H9 (cell line): ENCODE results near the gene SUPT3H. TPM values are rescaled to one million over a fixed set of nuclear protein-coding genes. Genes with fewer than 3 reads are reported as not detected.

Source experiments
- DNase-seq: peaks from one replicate; pipeline ENCODE4 v3.0.0-alpha.2; 2017
- H2AFZ ChIP-seq: one replicate; pipeline ENCODE4 v1.6.1; 2013; ENCODE audit warnings: mild to moderate bottlenecking, low read length, control low read depth, moderate library complexity
- H2AK5ac ChIP-seq: 2 replicates; pipeline ENCODE4 v1.6.1; 2013; ENCODE audit warnings: low read length, control low read depth, mixed read lengths; ENCODE audit not compliant: insufficient read length
- H2BK120ac ChIP-seq: one replicate; pipeline ENCODE4 v1.6.1; 2013; ENCODE audit warnings: low read depth, mild to moderate bottlenecking, low read length, control low read depth, inconsistent platforms; ENCODE audit not compliant: poor library complexity, severe bottlenecking
- H2BK12ac ChIP-seq: 2 replicates; pipeline ENCODE4 v1.6.1; 2013; ENCODE audit warnings: low read length, control low read depth, mixed read lengths, low read depth; ENCODE audit not compliant: insufficient read length
- H2BK15ac ChIP-seq: 2 replicates; pipeline ENCODE4 v1.6.1; 2013; ENCODE audit warnings: low read depth, low read length, control low read depth
- H2BK20ac ChIP-seq: one replicate; pipeline ENCODE4 v1.6.1; 2013; ENCODE audit warnings: low read depth, mild to moderate bottlenecking, low read length, control low read depth, inconsistent platforms; ENCODE audit not compliant: poor library complexity, severe bottlenecking
- H2BK5ac ChIP-seq: 2 replicates; pipeline ENCODE4 v1.6.1; 2013; ENCODE audit warnings: low read length, control low read depth, mixed read lengths; ENCODE audit not compliant: insufficient read length
- H3K14ac ChIP-seq: 2 replicates; pipeline ENCODE4 v1.6.1; 2013; ENCODE audit warnings: low read length, control low read depth; ENCODE audit not compliant: insufficient read depth
- H3K18ac ChIP-seq: 2 replicates; pipeline ENCODE4 v1.6.1; 2013; ENCODE audit warnings: low read depth, mild to moderate bottlenecking, mixed read lengths, low read length, control low read depth; ENCODE audit not compliant: insufficient read length
- H3K23ac ChIP-seq: 2 replicates; pipeline ENCODE4 v1.6.1; 2013; ENCODE audit warnings: low read length, control low read depth, mixed read lengths, low read depth; ENCODE audit not compliant: insufficient read length
- H3K23me2 ChIP-seq: 2 replicates; pipeline ENCODE4 v1.6.1; 2013; ENCODE audit warnings: low read depth, mild to moderate bottlenecking, mixed read lengths, low read length, control low read depth; ENCODE audit not compliant: insufficient read length, poor library complexity, severe bottlenecking
- H3K27ac ChIP-seq: 2 replicates; pipeline ENCODE4 v1.5.1; 2013; ENCODE audit warnings: low read length, control low read depth, mixed read lengths, low read depth; ENCODE audit not compliant: insufficient read length
- H3K27me3 ChIP-seq: 2 replicates; pipeline ENCODE4 v1.6.1; 2013; ENCODE audit warnings: low read length, control low read depth, inconsistent platforms; ENCODE audit not compliant: insufficient read depth
- H3K4ac ChIP-seq: 2 replicates; pipeline ENCODE4 v1.6.1; 2013; ENCODE audit warnings: low read depth, mild to moderate bottlenecking, control low read depth, inconsistent platforms, low read length, moderate library complexity
- H3K4me1 ChIP-seq: 2 replicates; pipeline ENCODE4 v1.6.1; 2013; ENCODE audit warnings: low read length, control low read depth, inconsistent platforms; ENCODE audit not compliant: insufficient read depth
- H3K4me2 ChIP-seq: 2 replicates; pipeline ENCODE4 v1.6.1; 2013; ENCODE audit warnings: low read length, control low read depth, mixed read lengths; ENCODE audit not compliant: insufficient read length, insufficient read depth
- H3K56ac ChIP-seq: 2 replicates; pipeline ENCODE4 v1.6.1; 2013; ENCODE audit warnings: low read depth, mild to moderate bottlenecking, mixed read lengths, low read length, control low read depth; ENCODE audit not compliant: insufficient read length
- H3K79me1 ChIP-seq: 2 replicates; pipeline ENCODE4 v1.6.1; 2013; ENCODE audit warnings: low read depth, mild to moderate bottlenecking, moderate library complexity, low read length, control low read depth, inconsistent platforms; ENCODE audit not compliant: insufficient read depth, poor library complexity, severe bottlenecking
- H3K79me2 ChIP-seq: 2 replicates; pipeline ENCODE4 v1.6.1; 2013; ENCODE audit warnings: low read length, control low read depth, inconsistent platforms; ENCODE audit not compliant: insufficient read depth
- H3K9ac ChIP-seq: 2 replicates; pipeline ENCODE4 v1.6.1; 2013; ENCODE audit warnings: low read length, control low read depth, mixed read lengths; ENCODE audit not compliant: insufficient read length; ENCODE audit errors: extremely low read depth
- H3K9me3 ChIP-seq: one replicate; pipeline ENCODE4 v1.6.1; 2013; ENCODE audit warnings: low read depth, low read length, inconsistent platforms; ENCODE audit not compliant: control insufficient read depth
- H3T11ph ChIP-seq: one replicate; pipeline ENCODE4 v1.6.1; 2013; ENCODE audit warnings: mild to moderate bottlenecking, low read length, control low read depth, inconsistent platforms
- H4K20me1 ChIP-seq: one replicate; pipeline ENCODE4 v1.6.1; 2013; ENCODE audit not compliant: control insufficient read depth, insufficient read length, insufficient read depth
- H4K5ac ChIP-seq: 2 replicates; pipeline ENCODE4 v1.6.1; 2013; ENCODE audit warnings: low read depth, mild to moderate bottlenecking, mixed read lengths, low read length, control low read depth; ENCODE audit not compliant: insufficient read length
- H4K8ac ChIP-seq: replicated peaks from 2 replicates; pipeline ENCODE4 v1.6.1; 2013; ENCODE audit warnings: low read length, control low read depth, mixed read lengths, low read depth; ENCODE audit not compliant: insufficient read length
- H4K91ac ChIP-seq: 2 replicates; pipeline ENCODE4 v1.6.1; 2013; ENCODE audit warnings: low read depth, mild to moderate bottlenecking, moderate library complexity, mixed read lengths, low read length, control low read depth; ENCODE audit not compliant: insufficient read length
- H3K27ac Mint-ChIP-seq, 3 experiments: 2 replicates in 2 of 3; 3 replicates in 1 of 3; pipeline ENCODE4 v1.8.0; 2020 to 2021; ENCODE audit warnings: mixed read lengths in 3 of 3, mild to moderate bottlenecking in 1 of 3, moderate library complexity in 1 of 3
- H3K27me3 Mint-ChIP-seq: 2 replicates; pipeline ENCODE4 v1.8.0; 2021; ENCODE audit warnings: low read depth, mild to moderate bottlenecking, moderate library complexity, mixed read lengths
- H3K36me3 Mint-ChIP-seq, 3 experiments: 2 replicates in 2 of 3; 3 replicates in 1 of 3; pipeline ENCODE4 v1.8.0; 2020 to 2021; ENCODE audit warnings: low read depth in 3 of 3, mixed read lengths in 3 of 3; ENCODE audit not compliant: insufficient read depth in 1 of 3
- H3K4me1 Mint-ChIP-seq, 2 experiments: 2 replicates each; pipeline ENCODE4 v1.8.0; 2020; ENCODE audit warnings: mixed read lengths in 2 of 2
- H3K4me3 Mint-ChIP-seq, 2 experiments: 2 replicates in 1 of 2; 3 replicates in 1 of 2; pipeline ENCODE4 v1.8.0; 2020 to 2021; ENCODE audit warnings: mild to moderate bottlenecking in 2 of 2, mixed read lengths in 2 of 2, moderate library complexity in 1 of 2
- H3K9me3 Mint-ChIP-seq, 2 experiments: 2 replicates in 1 of 2; 3 replicates in 1 of 2; pipeline ENCODE4 v1.8.0; 2020; ENCODE audit warnings: mild to moderate bottlenecking in 2 of 2, mixed read lengths in 2 of 2, moderate library complexity in 1 of 2
- CTCF ChIP-seq: fragments of 200-600 bp; sonication (generic); conservative IDR thresholded peaks from 3 replicates; pipeline ENCODE4 v1.8.0; 2021; ENCODE audit warnings: antibody characterized with exemption, mild to moderate bottlenecking
- WGBS: extraction: QIAGEN DNeasy Blood & Tissue Kit; methylation state at CpG from one replicate; pipeline ENCODE4 v1.1.7; 2013; ENCODE audit warnings: missing lambda C conversion rate, low lambda C conversion rate, mixed read lengths; ENCODE audit not compliant: insufficient read length; ENCODE audit errors: extremely low coverage; 5-methylcytosine and 5-hydroxymethylcytosine counted together
- total RNA-seq: library from RNA; stranded (reverse); gene quantifications from 2 replicates; pipeline ENCODE4 v1.2.1, GENCODE V29; 2021

The SUPT3H gene
- total RNA-seq, 1 experiment from 2014 or later, result 22.5 TPM

GRCh38 chr6:45098256-45098655, 279.5 kb downstream of the SUPT3H start:
- no peak overlapping the region for H2BK120ac ChIP-seq
- no CpG with 5 or more reads among the region's 1 CpG for WGBS
- no peak overlapping the region for H3K4me2 ChIP-seq
- no peaks in the 10 kb centered on the region for H3K27me3 ChIP-seq
- H2BK20ac ChIP-seq, result no peak overlapping the region
- H4K8ac ChIP-seq, result no peak overlapping the region
- no peak overlapping the region for H2AFZ ChIP-seq
- no peaks in the 10 kb centered on the region for H3K9me3 Mint-ChIP-seq
- H3K4me3 Mint-ChIP-seq, result no peak overlapping the region
- no peak for DNase-seq
- no peak overlapping the region; a peak in 1 of 7 replicates for H3K27ac Mint-ChIP-seq
- H2BK5ac ChIP-seq, result no peak overlapping the region
- no peak overlapping the region for H4K91ac ChIP-seq
- no peak overlapping the region for H2AK5ac ChIP-seq
- no peaks in the 10 kb centered on the region for H3K4me1 ChIP-seq
- H3K36me3 Mint-ChIP-seq, result peaks cover 0 to 3% (median 0%) of the 10 kb centered on the region in 3 experiments; a peak in 2 of 7 replicates
- no peak overlapping the region for H3K4ac ChIP-seq
- H3K18ac ChIP-seq, result no peak overlapping the region
- no peak overlapping the region for H3K23ac ChIP-seq
- no peak overlapping the region for H3K14ac ChIP-seq
- H3K79me1 ChIP-seq, result peaks cover 2% of the 10 kb centered on the region
- H3K27me3 Mint-ChIP-seq, result no peaks in the 10 kb centered on the region
- H3K9ac ChIP-seq, result no peak overlapping the region
- no peak overlapping the region for H2BK15ac ChIP-seq
- no peaks in the 10 kb centered on the region for H3K9me3 ChIP-seq
- H3T11ph ChIP-seq, result no peak overlapping the region
- no peak overlapping the region for H3K27ac ChIP-seq
- H3K23me2 ChIP-seq, result no peaks in the 10 kb centered on the region
- no peak for TF ChIP-seq CTCF
- no peaks in the 10 kb centered on the region for H3K79me2 ChIP-seq
- no peak overlapping the region for H2BK12ac ChIP-seq
- no peaks in the 10 kb centered on the region for H4K20me1 ChIP-seq
- H4K5ac ChIP-seq, result no peak overlapping the region
- H3K56ac ChIP-seq, result no peak overlapping the region
- no peaks in the 10 kb centered on the region for H3K4me1 Mint-ChIP-seq
